ENCODE data around the gene TTI1.

GRCh38 chr20:38001173-38001875 lies 31.9 kb downstream of the TTI1 start:
- no peak for TF ChIP-seq CTCF (IDR thresholded peaks at IDR 0.05)
- TF ChIP-seq REST (IDR thresholded peaks at IDR 0.05; ENCODE audit: insufficient read depth in 1 of 2, low read depth in 2 of 2, low read length in 1 of 2): no peak
- TF ChIP-seq POLR2AphosphoS5 (IDR thresholded peaks at IDR 0.05; ENCODE audit: low read depth, low read length): no peak

Data from Panc1 (cell line).